Stimulated activated CD8-positive, alpha-beta memory T cell treated with anti-CD3 and anti-CD28 coated beads, Interleukin-2, amount 100 ng/mL, for 48 hours (primary cell): Measurements from ENCODE around the gene PCLO.
"Not testable (repeated sequence)": the region's sequence is repeated elsewhere in the genome, so short reads cannot be mapped to it uniquely, and the experiment has no call there.

Experiments
- DNase-seq, 2 donors: peaks; one replicate each; pipeline ENCODE4 v3.0.0-alpha.2; 2020; ENCODE audit warnings: low read depth in 2 of 2

Gene PCLO

DNA sequence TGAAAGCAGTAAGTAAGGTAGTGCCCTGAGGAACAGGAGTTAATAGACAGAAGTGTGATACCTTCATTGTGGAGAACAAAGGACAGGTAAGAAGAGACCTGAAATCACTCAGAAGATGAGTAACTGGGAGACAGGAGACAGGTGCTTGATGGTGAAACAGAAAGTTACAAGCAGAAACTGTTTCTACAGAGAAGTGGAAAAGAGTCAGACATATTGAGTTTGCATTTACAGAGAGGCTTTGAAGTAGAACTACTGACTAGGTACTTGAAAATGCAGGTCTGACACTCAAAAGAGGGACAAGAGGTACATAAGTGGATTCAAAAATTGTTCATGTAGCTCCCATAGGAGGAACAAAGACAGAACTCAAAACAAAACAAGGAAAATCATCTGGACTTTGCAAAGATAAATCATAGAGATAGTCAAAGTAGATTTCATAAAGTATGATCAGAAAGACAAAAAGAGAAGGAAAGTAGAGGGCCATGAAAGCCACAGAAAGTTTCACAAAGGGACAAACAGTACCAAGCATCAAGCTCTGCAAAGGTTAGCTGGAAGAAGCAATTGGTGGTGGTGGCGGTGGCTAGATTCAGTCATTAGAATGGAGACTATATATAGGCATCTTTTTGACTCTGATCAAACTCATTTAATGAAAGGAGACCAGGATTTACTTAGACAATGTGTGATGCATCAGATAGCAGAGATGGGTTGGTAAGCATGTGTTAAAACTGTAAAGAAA, 198.4 kb downstream of the PCLO start:
- no peak for DNase-seq

DNA sequence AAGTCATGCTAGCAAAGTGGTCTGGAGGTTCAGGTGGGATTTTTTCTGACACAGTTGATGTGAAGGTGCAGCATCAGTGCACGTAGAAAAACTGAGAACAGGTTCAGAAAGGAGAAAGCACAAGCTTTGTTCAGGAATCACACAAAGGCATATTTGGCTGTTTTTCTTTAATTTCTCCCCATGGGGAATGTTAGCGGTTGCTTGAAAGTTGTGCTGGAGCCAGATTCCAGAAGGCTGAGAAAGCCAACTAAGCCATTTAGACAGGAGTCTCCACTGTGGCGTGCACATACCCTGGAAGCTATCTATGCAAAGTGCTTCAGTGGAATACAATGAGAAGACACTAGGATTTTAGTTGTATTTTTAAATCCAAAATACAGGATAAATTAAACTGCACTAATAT, 201.4 kb downstream of the PCLO start:
- DNase-seq, result no peak

DNA sequence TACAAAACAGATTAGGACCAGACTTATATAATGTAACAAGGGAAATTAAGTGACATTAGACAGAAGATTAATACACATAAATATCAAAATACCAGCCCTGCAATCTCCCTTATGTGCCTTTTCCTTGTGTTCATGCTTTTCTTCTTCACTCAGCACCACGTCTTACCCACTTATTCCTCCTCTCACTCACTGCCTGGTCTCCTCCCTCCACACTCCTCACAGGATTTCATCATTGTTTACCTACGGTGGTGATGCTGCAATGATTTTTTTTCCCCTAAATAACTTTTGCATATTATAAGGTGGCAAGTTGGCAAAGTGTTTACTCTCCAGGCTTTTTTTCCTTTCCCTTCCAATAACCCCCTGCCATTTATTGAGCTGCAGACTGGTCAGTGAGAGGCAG, 203.2 kb downstream of the PCLO start:
- no peak for DNase-seq

DNA sequence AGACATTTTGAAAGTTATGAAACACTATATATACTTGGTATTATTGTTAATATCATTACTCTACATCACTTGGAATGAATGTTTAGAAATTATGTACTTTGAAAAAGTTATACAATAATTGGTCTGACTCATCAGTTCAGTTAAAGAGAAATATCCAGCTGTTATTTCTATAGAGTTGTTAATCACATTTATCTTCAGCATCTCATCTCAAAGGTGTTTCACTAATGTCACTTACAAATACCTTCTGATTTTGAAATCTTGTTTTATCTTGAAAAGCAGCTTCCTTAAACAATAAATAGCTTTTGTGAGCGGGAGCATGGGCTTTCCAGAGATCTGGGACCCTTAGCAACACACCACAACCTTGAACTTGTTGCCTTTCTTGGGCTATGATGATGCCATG, 205.2 kb downstream of the PCLO start:
- DNase-seq, result no peak

DNA sequence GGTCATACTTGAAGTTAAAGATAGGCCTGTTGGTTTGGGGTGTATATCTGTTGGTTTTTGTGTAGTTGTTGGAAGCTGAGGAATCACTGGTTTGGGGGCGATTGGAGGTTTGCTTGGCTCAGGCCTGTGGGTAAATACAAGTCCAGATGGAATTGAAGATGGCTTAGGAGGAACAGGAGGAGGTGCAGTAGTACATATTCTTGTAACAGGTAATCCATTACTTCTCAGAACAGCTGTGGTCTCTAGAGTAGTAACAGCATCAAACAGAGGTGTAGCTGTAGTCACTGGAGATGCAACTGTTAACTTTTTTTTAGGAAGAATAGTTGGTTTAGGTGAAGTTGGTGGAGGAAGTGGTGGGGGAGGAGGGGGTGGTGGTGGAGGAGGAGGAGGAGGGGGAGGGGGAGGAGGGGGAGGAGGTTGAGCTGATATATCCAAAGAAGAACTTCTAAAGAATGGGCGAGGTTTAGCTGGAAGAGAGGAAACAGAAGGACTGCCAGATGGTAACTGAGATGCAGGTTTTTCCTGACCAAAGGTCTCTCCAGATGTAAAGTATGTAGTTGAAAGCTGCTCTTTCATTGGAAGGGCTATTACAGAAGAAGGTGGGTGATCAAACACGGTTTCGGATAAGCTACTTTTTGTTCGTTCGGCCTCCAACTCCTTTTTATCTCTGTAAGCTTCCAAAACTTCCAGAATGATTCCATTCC, 209.2 kb downstream of the PCLO start:
- DNase-seq, result no peak

DNA sequence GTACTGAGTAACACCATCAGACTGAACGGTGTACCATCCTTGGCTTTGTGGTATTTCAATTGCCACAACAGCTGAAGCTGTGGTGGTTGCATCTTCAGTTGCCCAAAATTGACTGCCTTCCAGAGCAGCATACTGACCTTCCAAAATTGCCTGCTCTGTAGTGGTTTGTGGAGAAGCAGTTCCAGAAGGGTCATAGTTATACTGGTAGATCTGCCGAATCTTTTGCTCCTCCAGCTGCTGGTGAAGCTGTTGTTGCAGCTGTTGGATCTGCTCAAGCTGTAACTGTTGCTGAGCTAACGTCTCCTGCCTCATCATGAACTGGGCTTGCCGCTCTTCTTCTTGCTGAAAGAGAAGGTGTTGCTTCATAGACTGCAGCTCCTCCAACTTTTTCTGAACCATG, 212.2 kb downstream of the PCLO start:
- DNase-seq, result no peak

DNA sequence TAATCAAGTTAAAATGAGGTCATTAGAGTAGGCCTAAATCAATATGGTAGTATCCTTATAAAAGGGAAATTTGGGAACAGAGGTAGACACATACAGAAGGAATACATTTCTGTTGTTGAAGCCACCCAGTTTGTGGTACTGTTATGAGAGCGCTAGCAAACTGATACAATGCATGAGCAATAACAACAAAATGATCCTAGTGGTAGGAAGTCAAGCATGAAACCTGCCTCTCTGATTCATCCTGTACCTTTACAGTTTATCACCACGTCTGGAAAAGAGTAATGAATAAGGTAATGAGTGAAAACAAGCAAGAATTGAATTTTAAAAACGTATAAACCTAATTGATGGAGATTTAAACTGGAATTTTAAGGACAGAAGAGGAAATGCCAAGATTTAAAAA, 217.2 kb downstream of the PCLO start:
- no peak for DNase-seq

DNA sequence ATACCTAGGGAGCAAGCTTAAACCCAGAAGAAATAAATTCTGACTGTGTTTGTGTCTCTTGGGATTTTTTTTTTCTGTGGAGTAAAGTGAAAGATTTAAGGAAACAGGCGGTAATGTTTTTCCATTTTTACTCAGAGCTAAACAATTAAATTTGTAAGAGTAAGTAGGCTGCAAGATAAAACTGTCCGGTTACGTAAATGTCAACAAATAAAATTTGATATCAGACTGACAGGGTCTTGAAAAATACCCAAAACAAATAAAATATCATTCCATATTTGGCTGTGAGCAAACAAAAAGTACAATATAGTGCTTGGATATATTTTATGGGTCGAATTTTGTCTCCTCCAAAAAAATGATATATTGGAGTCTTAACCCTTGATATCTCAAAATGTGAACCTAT, 217.6 kb downstream of the PCLO start:
- DNase-seq, result no peak

DNA sequence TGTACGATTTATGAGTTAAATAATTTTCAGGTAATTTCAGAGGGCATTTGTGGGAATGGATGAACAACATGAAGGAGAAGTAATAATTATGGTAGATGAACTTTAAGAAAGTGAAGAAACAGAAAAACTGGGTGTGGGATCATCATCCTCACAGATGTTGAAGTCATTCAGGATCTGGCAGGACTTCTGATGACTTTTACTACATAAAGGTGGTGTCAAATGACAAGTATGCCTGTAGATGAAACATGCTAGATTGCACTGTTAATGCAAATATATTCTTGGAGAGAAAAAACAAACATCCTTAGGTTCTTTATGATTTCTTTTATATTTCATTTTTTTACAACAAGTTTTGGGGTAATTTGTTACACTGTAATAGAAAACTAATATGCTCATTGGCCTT, 230.2 kb downstream of the PCLO start:
- DNase-seq, result no peak

DNA sequence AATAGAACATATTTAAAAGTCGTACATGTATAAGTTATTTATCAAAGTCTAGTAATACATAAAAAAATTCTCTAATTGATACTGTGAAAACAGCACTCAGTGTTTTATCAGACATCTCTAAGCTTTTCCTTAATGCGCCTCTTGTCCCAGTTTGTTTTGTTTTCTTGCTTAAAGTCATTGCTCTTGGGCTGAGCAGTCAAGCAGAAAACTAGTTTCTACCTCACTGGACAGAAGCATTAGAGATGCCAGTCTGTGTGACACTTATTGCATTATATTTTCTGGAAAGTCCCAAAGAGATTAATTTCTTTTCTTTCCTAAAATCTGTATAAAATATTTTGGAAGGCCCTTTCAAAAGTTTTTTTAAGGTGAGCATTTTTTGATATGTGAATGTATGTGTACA, 236.2 kb downstream of the PCLO start:
- DNase-seq, result no peak

DNA sequence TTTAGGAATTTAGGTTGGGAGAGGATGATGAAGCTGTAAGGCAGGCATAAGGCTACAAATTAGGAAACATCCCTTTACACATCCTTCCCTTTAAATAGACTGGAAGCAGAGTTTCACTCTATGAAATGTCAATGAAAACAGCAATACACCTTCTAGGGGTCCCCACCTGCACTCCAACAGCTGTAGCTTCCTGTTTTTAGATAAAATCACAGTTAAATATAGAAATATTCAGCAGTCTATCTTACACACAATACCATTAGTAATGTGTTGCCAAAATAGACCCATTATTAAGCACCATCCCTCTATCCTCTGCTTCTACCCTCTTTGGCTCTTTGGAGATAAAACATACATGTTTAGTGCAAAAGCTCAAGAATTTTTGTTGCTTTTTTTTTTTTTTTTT, 237.4 kb downstream of the PCLO start:
- DNase-seq, result no peak

DNA sequence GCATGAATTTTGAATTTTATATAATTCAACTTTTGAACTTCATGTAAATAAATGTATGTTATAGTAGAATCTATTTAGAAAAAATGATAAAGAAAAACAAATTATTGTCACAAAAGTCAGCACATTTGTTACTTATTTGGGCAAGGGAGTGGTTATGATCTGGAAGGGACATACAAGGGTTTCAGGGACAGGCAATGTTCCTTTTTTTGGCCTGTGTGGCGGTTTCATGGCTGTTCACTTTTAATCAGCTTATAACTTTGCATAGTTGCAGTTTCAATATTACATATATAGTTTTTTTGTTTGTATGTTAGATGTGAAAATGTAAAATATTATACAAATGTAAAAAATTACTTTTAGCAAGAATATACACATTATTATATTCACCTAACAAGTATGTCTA, 256.2 kb downstream of the PCLO start:
- no peak for DNase-seq

DNA sequence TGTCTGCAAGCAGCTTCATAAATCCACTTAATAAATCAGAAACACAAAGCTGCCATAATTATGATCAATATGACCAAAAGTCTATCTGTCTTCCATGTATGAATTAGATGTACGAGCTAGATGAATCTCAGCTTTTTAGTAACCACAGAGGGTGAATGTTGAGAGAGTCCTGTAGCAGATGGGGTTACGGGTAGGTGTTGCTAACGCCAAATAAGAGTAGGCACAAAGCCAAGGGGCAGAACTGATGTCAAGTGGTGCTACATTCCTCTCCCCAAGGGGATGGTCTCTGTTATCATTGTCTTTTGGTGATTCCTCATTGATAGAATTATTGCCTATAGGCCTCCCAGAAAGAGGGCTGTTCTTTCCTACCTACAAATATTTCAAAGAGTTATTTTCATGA, 257.8 kb downstream of the PCLO start:
- DNase-seq, result no peak

DNA sequence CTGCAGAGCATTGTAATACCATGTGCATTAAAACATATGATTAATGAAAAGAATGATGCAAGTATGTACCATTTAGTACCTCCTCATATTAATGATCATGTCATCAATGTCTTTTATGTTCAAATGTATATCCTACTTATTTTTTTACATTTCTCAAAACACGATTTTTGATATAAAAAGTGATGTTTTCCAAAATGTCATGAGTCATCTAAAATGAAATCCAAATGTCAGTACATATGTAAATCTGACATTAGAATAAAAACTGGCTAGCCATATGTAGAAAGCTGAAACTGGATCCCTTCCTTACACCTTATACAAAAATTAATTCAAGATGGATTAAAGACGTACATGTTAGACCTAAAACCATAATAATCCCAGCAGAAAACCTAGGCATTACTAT, 261.6 kb downstream of the PCLO start:
- DNase-seq, result not testable (repeated sequence)

DNA sequence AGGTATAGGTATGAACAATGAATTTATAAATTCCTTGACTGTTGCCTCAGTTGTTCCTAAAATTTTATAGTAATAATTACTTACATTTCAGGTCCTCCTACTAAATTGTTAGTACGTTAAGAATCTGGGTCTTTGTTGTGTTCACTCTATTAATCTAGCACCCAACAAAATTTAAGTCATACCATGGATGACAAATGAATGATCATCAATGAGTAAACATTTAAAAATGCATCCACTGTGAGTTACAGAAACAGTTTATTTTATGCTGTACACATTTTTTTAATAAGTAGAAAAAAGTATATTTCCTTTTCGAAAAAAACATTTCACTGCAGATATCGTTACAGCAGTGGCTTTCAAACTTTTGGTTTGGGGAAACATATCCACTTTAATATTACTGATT, 265.2 kb downstream of the PCLO start:
- DNase-seq, result no peak

DNA sequence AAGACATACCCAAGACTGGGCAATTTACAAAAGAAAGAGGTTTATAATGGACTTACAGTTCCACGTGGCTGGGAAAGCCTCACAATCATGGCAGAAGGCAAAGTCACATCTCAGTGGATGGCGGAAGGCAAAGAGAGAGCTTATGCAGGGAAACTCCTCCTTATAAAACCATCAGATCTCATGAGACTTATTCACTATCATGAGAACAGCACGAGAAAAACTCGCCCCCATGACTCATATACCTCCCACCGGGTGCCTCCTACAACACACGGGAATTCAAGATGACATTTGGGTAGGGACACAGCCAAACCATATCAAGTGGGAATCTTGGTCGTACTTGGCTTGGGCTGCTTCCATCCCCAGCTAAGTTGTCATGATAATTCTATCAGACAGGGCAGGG, 268.3 kb downstream of the PCLO start:
- not testable (repeated sequence) for DNase-seq

DNA sequence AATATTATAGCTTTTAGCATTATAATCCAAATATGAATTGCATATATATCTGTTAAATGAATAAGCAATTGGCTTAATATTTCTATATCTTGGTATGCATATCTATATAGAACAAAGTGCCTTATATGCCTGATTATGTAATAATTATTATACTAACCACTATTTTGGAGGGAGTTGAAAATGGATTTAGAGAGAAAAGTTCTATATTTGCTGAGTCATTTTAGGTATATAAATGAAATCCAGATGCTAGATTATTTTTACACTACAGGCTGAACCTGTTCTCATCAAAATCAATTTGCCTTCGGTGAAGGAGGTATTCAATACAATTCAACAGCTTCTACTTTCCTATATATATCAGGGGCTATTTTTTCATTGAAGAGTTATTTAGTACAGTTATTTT, 276.4 kb downstream of the PCLO start:
- no peak for DNase-seq

DNA sequence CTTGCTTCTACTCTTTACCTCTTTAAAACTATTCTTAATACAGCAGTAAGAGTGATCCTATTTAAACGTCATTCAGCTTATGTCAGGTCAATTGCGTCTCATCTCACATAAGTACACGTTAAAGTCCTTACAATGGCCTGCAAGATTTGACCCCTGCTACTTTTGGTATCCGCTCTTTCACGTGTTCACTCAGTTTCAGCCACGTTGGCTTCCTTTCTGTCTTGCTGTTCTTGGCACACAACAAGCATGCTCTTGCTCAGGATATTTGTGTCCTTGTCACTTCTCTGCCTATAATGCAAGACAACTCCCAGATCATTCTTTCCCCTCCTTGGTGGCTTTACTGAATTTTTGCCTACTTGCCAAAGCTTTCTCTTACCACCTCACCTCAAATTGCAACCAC, 296.8 kb downstream of the PCLO start:
- no peak for DNase-seq

DNA sequence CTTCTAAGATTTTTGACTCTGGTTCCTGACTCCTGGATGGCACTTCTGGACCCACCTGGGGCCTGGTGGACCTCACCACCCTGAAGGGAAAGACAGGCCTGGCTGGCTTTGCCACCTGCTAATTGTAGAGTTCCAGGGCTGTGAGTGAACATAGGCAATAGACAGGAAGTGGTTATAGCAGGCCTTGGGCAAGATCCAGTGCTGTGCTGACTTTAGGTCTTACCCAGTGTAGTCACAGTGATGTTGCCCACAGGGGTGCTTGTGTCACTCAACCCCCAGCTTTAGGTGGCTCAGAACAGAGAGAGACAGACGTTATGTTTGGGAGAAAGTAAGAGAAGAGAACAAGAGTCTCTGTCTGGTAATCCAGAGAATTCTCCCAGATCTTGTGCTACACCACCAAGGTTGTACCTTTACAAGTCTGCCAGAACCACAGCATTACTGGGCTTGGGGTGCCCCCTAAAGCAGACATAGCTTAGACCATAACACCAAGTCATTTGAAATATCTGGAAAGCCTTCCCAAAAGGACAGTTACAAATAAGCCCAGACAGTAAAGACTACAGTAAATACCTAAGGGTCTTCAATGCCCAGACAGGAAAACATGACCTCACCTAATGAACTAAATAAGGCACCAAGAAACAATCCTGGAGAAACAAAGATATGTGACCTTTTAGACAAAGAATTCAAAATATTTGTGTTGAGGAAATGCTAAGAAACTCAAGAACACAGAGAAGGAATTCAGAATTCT, 303.4 kb downstream of the PCLO start:
- DNase-seq, result no peak

DNA sequence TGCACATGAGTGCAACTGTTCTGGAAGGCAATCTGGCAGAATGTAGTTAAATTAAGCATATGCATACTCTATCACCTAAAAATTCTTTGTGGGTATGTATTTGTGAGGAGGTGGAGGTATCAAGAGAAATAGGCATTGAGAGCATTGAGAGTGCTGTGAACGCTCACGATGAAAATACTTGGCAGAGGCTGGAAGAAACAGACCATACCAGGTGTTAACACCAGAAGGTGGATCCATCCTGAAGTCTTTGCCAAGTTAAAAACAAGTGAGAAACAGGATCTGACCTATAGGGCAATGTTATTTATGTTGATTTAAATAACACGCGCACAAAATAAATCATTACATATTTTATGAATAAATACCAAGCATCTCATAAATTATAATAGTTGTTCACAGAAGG, 311.6 kb downstream of the PCLO start:
- DNase-seq, result no peak

DNA sequence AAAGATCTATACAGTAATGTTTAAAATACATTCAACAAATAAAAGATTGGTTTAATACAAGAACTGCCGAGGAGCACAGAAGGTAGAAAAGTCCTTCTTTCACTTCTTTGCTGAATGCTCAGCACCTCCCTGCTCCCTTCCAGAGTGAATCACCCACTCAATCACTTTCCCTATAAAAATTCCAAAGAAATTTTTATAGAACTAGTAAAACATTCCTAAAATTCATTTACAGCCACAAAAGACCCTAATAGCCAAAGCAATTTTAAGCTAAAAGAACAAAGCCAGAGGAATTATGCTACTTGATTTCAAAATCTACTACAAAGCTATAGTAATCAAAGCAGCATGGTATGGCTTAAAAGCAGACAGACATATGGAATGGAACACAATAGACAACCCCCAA, 320.9 kb downstream of the PCLO start:
- no peak for DNase-seq

DNA sequence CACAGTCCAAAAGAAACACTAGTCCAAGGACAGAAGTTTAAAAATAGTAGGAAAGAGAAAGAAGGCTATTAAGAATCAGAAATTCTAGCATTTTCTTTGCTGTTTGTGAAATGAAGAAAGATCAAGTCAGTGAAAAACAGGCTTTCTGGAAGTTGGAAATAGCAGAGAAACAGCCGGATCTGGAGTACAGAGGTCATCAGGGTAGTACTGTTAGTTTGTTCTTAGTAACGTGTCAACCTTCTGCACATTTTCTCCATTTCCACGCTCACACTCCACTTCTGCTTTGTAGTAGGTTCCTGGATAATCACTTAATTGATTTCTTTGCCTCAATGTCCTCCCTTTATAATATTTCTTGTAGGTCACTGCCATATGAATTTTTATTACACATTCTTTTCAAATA, 322.6 kb downstream of the PCLO start:
- no peak for DNase-seq

DNA sequence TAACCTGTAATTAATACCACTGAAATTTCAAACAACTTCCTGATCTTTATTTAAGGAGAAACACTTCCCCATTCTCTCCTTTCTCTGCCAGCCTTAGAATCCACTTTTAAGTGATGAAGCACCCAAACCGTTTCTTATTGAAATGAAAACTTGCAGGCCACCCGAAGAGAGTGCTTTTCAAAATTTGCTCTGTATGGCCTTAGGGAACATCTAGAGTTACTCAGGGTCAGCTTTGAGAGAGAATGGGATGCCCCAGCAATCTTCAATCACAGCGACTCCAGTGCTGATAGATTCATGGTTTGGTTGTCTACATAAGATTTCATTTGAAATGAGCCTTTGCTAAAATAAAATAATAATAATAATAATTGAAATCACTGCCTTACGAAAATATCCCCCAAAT, 323.1 kb downstream of the PCLO start:
- DNase-seq, result no peak
